UCSD-AML1 (cell line): ENCODE data around the gene LLGL1.
"Not testable (repeated sequence)": the region's sequence is repeated elsewhere in the genome, so short reads cannot be mapped to it uniquely, and the experiment has no call there.

Experiments used
- DNase-seq: peaks from one replicate; lab custom pipeline; 2025; ENCODE audit not compliant: unreplicated experiment; lab: John Stamatoyannopoulos, UW

LLGL1 gene

DNA sequence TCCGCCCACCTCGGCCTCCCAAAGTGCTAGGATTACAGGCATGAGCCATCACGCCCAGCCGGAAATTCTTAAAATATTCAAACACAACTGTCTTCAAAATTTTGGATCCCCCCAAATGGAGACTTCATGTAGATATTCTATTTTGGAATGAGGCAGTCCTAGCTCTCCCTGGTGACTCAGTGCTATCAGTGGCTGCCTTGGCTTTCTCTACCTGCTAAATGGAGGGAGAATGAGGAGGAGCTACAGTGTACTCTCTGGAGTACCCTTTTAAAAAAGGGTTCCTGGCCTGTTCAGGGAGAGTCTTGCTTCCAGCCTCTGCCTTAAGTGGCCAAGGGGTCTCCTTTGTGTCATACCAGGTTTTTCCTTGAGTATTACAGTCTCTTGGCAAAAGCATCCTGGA is 31.0 kb upstream of the LLGL1 start:
- DNase-seq, result no peak

DNA sequence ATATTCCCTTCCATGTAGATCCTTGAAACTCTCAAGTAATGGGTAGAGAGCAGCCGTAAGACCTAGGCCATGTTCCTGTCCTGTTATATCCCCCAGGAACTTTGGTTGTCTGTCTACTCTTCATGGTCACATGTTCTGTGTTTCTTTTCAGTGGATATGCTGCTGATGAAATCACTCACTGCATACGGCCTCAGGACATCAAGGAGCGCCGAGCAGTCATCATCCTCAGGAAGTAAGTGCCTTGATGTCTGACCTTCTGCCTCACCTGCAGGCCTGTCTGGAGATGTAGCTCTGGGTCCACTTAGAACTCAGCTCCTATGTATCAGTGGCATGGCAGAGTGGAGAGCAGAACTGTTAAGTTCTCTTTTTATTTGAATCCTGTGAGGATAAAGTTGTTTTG is 30.6 kb upstream of the LLGL1 start:
- no peak for DNase-seq

DNA sequence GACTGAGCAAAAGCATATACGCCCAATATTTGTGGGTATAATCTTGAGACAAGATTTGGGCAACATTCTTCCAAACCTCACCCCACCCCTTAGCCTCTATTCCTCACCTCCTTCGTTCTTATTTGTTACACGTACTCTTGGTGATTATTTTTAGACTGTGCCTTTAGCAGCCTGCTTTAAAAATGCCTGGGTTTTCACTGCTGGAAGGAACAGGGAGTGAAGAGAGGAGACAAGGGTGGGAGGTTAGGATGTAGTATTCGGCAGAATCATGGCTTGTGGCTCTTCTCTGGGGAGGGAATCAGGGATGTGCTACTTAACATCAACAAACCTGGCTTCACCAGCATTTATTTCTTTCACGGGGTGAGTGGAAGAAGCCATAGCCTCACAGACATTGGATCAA is 30.2 kb upstream of the LLGL1 start:
- DNase-seq, result no peak

DNA sequence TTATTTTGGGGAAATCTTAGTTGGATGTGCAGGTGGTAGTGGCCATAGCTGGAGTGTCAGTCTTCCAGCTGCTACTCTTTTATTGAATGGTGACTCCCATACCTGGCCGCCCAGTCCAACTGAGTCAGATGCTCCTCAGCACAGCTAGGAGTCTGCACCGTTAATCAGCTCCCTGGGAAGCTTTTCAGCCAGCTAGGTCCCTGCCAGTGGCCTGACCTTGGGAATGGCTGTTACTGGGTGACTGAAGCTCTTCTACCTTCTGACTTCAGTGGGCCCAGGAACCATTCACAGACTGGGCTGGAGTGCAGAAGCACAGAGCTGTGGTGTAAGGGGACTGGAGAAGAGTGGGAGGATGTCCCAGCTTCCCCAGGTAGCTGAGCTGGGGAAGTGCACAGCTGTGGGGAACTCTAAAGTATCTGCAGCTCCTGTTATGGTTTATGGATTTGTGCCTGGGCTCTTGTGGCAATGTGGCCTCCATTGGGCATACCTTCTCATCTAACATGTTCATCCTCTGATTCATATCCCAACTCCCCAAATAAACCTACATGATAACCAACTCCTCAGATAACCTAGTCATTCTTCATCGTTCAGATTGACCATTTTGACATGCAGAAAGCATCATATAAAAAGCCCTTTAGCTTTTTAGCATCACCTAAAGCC is 27.8 kb upstream of the LLGL1 start:
- DNase-seq, result no peak

GRCh38 chr17:18198530-18198929 is 26.9 kb upstream of the LLGL1 start:
- no peak for DNase-seq

DNA sequence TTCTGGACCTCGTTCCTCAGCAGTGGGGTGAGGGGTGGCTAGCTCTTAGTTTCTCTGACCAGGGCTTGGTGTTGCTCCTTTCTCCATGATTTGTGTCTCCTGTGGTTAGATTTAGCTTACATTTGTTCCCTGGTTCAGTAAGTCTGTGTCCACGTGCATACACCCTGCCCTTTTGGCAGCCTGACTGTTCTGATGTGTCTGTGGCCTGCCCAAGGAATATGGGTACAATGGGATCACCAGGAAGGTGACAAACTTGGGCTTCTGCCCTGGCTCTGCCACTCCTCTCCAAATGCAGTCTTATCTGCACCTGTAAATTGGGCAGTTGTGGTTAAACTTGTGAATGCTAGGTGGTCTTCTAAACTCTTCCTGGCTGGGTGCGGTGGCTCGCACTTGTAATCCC is 24.3 kb upstream of the LLGL1 start:
- no peak for DNase-seq

DNA sequence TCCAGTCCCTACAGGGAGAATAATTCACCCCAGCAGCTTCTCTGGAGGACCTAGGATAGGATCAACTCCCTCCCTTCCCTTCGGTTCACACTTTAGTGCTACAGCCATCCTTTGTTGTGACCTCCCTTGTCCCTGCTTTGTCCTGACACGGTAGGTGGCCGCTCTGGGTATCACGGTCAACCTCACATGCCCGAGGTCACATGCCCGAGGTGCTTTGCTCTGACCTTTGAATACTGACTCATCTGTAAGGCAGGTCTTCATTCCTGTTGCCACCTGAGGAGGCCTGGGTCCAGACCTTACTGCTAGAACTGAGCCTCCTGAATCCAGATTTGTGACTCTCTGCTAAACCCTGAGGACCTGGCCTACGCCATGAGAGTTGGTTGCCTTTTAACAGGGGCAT is 22.1 kb upstream of the LLGL1 start:
- DNase-seq, result no peak

- no peak for DNase-seq
Measured at GRCh38 chr17:18205861-18206260, 19.6 kb upstream of the LLGL1 start.

DNA sequence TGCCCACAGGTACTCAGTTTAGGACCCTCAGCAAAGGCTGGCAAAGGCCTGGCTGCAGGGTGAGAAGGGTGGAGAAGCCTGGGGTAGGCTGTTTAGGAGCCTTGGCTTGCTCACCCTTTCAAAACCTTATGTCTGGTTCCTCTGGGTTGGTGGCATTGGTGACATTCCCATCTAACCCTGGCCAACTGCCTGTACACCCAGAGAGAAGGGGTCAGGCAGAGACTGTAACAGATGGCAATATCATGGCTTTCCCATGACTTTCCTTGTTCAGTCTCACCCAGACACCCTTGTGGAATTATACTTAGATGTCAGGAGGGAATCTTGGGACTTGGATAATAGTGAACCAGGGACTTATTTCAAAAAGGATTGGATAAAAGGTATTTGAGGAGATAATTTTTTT is 18.5 kb upstream of the LLGL1 start:
- DNase-seq, result no peak

DNA sequence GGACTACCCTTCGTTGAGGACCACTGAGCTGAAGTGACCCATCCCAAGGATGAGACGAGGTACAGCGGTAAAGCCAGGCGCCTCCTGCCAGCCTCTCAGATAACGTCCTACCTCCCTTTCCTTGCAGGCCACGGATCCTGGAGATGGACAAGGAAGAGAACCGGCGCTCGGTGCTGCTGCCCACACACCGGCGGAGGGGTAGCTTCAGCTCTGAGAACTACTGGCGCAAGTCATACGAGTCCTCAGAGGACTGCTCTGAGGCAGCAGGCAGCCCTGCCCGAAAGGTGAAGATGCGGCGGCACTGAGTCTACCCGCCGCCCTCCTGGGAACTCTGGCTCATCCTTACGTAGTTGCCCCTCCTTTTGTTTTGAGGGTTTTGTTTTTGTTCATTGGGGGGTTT is 17.3 kb upstream of the LLGL1 start:
- no peak for DNase-seq

- no peak for DNase-seq
Measured at GRCh38 chr17:18213666-18214270, 11.7 kb upstream of the LLGL1 start.

GRCh38 chr17:18216906-18217305 is 8.5 kb upstream of the LLGL1 start:
- DNase-seq, result not testable (repeated sequence)

DNA sequence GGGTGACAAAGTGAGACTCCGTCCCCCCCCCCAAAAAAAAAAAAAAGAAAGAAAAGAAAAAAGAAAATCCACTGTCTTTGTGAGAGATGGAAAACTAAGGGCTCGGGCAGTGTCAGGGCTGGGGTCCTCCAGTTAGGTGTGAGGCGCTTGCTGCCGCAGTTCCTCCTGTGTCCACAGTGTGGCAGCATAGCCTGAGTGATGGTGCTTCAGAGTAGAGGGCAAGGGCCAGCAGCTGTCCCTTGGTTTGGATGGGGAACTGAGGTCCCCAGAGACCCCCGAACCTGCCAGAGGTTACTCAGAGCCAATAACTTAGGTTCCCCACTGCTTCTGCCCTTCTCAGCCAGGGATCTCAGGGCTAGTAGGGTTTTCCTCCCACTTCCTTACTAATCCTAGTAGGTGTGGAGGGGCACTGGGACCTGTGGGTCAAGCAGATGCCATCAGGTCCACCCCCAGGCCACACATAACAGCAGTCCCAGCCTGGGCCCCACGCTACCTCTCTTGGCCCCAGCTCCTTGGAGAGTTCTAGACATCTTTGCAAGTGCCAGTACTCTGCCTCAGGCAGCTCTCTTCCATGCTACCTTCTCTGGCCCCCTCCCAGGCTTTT is 7.9 kb upstream of the LLGL1 start:
- peak; percentile 67 for DNase-seq

DNA sequence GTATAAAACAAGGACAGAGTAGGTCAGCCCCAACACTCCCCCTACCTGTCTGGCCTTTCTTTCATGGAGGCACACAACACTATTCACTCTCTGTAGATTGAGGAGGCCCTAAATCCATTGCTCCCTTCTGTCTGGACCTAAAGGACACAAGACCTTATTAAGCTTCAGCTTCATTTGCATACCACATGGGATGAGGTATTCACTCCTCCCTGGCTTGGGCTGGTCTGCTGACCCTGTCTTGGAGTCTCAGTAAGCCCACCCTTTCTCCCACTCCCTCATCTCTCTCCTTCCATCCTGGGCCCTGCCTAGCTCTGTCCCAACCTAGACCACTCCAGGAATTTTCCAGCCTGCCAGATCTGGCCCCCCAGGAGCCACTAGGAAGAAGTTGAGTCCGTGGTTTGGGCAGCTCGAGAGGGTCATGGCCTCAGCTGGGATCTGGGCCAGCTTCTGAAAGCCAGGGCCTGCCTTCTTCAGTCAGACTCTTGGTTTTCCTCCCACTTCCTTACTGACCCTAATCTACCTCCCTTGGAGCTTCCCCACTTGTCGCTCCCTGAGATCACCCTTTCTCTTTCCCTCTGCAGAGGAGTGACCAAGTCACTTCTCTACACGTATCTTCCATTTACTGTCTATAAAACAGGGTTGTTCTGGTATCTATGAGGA is 6.5 kb upstream of the LLGL1 start:
- DNase-seq, result no peak

- no peak for DNase-seq
Measured at GRCh38 chr17:18224053-18224386, 1.4 kb upstream of the LLGL1 start.

- DNase-seq, result no peak
Measured at GRCh38 chr17:18224387-18225120, 881 bp upstream of the LLGL1 start.

DNA sequence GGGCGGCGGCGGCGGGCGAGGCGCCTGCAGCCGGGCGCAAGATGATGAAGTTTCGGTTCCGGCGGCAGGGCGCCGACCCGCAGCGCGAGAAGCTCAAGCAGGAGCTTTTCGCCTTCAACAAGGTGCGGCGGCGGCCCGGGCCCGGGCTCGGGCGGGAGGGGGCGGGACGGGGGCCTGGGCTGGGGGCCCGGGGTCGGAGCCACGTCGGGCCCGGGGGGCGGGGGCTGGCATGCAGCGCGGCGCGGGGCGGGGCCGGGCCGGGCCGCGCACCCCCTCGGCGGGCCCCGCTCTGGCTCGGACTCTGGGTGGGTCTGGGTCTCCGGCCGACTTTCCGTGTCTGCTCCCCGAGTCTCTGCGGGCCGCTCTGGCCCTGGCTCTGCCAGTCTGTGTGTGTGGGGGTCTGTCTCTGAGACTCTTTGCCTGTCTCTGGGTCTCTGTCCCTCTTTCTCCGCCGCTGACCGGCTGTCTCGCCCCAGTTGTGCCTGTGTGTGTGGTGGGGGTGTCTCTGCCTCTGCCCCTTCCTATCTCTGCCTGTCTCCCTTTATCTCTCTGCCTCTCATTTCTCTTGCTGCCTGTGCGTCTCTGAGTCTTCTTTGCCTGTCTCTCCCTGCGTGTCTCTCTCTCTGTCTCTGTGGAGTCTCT is 328 bp downstream of the LLGL1 start:
- peak; percentile 53 for DNase-seq

DNA sequence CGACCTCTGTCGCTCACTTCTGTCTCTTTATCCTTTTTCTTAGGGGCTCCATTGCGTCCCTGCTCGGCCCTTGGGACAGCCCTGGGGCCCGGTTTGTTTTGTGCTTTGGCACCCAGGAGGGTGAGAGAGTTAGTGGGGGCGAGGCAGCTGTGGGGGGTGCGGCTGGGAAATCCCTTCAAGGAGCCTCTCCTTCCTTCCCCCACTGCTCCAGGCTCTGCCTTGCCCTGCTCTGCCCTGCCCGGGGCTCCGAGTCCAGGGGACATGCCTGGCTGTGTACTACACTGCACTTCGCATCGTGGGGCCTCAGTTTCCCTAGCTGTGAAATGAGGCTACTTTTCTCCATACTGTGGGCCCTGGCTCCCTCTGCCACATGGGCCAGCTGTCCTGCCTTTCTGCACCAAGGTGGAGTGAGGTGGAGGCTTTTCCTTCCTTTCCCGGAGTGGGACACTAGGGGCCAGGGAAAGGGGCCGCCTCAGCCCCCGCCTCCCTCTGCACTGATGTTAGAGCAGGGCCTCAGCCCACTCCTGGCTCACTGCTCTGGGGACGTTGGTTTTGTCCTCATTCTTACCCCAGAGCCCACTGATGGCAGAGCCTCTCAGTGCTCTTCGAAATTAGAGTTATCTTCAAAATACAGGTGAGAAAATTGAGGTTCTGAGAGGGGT is 980 bp downstream of the LLGL1 start:
- DNase-seq, result no peak

- DNase-seq, result no peak
Measured at GRCh38 chr17:18227635-18228034, 2.2 kb downstream of the LLGL1 start.

DNA sequence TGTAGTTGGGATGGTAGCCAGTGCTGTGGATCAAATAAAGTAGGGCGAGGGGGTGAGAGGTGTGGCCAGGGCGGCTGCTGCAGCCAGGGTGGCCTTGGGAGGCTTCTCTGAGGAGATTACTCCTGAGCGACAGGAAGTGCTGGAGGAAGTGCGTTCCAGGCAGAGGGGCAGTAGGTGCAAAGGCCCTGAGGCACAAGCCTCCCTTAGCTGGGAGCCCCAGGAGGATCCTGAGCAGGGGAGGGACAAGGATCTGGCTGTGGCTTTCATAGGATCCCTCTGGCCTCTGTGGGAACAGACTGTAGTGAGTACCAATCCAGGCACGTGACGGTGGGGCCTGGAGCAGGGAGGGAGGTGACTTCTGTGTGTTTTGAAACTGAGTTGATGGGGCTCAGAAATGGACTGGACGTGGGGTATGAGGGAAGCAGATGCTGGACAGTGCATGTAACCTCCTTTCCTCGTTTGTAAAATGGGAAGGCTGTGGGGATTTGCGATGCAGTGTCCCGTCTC is 2.8 kb downstream of the LLGL1 start:
- no peak for DNase-seq
